Neuronal stem cell (in vitro differentiated cells): ENCODE measurements around the gene LINC00237. TPM values are rescaled to one million over a fixed set of nuclear protein-coding genes. Genes with fewer than 3 reads are reported as not detected.

ENCODE experiments used
- small RNA-seq: library from polyadenylated mRNA; stranded (forward); fragments of <200 nt; extraction: miRNeasy Mini kit (QIAGEN cat#:217004); gene quantifications from one replicate; pipeline ENCODE3, GENCODE V24; 2013; ENCODE audit not compliant: insufficient read depth

Gene LINC00237

Small RNAs within 50 kb of the gene (small RNA-seq; reads per million reads assigned to genes)
- gene RNA5SP477, result not detected
